NCI-H1436 treated with DMSO at 0.1 percent for 48 hours (cell line): ENCODE measurements around the gene MAP3K9.
"Not testable (repeated sequence)": the region's sequence is repeated elsewhere in the genome, so short reads cannot be mapped to it uniquely, and the experiment has no call there.

Experiments used
- DNase-seq: peaks from one replicate; lab custom pipeline; 2025; lab: John Stamatoyannopoulos, UW

The MAP3K9 gene

DNA sequence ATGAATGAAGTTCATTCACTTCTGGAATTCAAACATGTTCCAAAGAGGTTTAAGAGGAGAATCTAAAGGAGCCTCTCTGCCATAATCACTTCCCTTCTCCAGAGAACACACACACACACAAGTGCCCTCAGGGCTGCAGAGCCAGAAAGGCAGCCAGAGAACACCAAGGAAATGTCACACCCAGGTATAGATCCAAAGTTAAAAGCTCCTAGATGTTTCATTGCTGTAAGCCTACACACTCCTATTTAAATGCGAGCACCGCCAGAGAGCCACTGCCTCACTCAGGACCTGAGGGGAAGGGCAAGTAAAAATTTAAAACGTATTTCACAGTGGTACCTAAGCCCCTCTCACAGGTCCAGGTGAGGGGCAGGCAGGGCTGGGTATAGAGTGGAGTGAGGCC is 85.2 kb downstream of the MAP3K9 start:
- no peak for DNase-seq

DNA sequence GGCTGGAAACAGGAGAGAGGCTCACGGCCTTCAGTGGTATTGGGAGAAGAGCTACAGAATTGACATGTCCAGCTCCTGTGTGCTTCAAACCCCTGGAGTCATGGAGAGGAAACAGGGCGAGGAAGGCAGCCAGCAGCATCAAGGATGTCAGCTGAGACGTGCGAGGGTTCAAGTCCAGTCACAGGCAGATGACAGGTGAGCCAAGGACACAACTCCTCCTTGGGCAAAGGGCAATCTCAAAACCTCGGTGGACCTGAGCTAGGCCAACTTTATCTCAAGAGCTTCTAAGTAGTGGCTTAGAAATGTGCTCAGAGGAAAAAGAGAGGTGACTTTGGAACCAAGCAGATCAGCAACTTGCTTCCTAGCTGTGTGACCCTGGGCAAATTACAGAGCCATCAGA is 86.0 kb downstream of the MAP3K9 start:
- DNase-seq: no peak

DNA sequence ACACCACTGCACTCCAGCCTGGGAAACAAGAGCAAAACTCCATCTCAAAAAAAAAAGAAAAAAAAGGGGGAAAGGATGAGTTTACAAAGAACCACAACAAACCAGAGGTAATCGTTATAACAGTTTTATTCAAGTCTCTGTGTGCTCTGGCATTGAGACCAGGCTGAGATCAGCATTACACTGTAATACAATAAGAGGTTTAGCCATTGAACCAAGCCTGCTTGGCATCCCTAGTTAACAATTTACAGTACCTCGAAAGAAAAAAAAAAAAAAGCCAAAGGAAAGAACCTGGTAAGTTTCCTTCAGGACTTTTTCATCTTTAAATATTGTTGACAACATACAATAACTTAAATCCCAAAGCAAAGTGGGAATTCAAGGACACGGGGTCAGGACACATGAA is 86.9 kb downstream of the MAP3K9 start:
- no peak for DNase-seq

- no peak for DNase-seq
These were observed 87.8 kb downstream of the MAP3K9 start for GRCh38 chr14:70721542-70721941.

DNA sequence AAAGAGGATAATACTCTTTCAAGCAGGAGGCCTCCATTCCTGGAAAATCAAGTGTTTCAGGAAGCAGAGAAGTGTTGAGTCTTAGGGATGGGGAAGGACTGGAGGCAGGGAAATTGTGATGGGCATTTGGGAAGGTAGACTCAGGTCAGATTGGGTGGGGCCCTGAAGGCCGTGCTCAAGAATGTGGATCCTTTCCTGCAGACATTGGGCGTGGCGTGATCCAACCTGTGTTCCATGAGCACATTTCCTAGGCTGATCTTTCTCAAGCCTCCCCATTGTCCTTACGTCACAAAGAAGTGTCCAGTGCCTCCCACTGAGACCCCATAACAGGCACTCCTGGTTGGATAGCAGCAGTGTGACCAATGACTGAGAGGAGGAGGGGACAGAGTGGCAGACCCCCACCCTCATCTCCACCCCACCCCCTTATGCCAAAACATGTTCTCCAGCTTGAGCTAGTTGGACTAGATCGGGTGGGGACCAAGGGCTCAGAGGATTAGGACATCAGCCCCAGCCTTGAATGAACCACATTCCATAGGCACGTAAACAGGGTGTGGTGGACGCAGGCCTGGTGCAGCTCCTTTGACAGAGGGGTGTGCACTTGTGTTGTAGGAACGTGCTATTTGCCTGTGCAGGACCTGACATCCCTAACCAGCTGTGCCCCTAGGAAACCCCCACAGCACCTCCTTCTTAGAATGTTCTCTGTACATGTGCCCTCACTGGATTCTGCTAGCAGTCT is 90.8 kb downstream of the MAP3K9 start:
- no peak for DNase-seq

GRCh38 chr14:70716958-70717357 is 92.4 kb downstream of the MAP3K9 start:
- no peak for DNase-seq

DNA sequence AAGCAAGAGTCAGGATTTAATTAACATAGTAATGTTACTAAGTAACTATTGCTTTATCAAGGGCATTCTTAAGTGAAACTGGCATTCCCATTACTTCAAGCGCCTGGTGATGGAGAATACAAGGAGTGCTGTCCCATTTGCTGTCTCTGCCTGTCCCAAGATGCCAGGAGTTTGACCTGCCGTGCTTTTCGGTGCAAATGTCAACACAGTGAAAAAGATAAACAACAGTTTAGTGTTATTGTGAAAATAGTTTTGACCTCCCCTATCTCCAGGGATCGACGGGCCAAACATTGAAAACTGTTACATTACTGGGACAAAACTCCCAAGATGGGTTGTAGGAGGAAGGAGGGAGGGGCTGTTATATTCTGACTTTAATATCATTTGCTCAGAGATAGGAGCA is 92.8 kb downstream of the MAP3K9 start:
- no peak for DNase-seq

DNA sequence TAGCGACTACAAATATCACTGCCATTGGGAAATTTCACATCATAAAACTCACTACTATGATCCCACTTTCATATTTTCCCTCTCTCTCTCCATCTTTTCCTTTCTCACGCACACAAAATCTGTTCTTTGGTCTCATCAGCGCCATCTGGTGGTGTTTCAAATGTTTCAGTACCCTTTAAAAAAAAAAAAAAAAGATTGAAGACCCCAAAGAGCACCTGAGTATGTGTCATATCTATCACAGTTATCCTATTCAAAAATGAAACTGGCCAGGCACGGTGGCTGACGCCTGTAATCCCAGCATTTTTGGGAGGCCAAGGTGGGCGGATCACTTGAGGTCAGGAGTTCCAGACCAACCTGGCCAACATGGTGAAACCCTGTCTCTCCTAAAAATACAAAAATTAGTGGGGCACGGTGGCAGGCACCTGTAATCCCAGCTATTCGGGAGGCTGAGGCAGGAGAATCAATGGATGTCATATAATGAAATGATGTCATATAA is 95.2 kb downstream of the MAP3K9 start:
- DNase-seq: no peak

GRCh38 chr14:70713511-70713916 is 95.8 kb downstream of the MAP3K9 start:
- DNase-seq: no peak

GRCh38 chr14:70713096-70713495 is 96.2 kb downstream of the MAP3K9 start:
- DNase-seq: no peak

DNA sequence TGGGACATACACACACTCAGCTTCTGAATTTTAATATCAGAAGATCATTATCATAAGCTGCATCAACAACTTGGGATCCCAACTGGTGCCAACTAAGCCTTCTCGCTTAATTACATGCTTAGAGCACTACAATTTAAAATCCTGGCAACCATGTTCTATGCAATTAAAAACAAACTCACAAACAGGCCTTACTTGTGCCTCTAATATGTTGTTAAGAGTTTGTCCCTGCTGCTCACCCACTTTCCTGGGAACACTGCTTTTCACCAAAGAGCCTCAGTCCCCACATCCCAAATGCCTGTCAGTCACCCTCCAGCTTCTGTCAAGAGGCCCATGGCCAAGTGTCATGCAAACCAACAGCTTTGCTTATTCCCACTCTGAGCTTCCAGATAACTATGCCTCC is 97.9 kb downstream of the MAP3K9 start:
- DNase-seq: no peak

- peak; percentile 87 for DNase-seq
These were observed 99.5 kb downstream of the MAP3K9 start for GRCh38 chr14:70709726-70710382.

DNA sequence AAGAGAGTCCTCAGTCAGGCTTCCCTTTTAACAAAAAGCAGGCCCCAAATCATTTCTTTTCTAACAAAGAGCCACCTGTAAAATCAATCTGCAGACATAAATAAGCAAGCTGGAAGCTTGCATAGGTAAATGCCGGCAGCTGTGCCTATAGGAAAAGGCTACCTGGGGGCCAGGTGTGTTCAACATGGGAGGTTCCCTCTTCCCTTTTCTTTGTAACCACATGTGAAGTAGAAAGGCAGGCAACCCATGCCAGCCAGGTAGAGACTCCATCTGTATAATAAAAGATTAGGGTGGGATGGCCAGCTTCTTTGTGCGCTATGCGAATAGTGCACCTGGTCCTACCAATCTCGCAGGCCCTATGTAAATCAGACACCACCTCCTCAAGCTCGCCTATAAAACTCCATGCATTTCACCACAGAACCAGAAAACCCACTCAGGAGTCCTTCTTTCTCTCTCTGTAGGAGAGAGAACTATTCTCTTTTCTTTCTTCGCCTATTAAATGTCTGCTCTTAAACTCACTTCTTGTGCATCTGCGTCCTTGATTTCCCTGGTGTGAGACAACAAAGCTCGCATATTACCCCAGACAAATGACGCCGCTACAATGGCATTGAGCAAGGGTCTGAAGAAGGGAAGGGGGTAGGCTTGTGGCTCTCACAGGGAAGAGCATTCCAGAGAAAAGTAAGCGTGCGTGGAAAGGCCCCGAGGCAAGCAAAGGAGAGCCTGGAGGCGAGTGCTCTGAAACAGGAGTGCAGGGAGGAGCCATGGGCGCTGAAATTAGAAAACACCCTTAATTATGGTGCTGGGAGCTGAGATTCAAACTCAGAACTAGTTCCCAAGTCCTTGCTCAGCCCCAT is 100.4 kb downstream of the MAP3K9 start:
- DNase-seq: no peak

DNA sequence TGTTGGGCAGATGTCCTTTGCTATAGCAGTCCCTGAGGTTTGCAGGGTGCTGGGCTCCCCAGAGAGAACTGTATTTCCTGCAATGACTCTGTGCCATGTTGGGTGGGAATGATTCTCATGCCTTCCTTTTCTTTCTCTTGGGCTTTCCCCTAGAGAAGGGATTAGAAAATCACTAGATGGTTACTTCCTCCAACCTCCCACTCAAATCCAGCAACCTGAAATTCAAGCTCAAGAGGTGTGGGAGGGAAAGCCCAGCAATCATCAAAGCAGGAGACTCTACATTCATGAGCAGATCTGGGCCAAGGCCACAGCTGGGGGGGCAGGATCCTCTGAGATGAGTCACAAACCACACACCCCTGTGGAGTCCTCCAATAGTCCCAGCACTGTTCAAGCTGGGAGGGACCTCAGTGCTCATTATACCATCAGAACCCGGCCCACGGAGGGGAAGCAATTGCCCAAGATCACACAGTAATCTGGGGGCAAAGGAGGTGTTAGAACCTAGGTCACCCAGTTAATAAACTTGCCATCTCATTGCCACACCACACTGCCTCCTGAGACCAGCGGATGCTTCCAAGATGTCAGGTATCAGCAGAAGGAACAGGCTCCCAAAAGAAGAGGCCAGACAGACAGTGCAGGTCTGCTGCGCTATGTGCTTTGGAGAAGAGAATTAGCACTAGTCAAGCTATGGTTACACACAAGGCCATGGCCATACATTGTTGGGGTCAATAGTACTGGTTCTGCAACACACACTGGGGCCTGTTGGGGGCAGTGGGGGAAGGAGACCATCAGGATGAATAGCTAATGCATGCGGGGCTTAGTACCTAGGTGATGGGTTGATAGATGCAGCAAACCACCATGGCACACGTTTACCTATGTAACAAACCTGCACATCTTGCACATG is 101.9 kb downstream of the MAP3K9 start:
- DNase-seq: no peak

- DNase-seq: no peak
These were observed 103.1 kb downstream of the MAP3K9 start for GRCh38 chr14:70706177-70706576.

- no peak for DNase-seq
These were observed 104.4 kb downstream of the MAP3K9 start for GRCh38 chr14:70704960-70705359.

DNA sequence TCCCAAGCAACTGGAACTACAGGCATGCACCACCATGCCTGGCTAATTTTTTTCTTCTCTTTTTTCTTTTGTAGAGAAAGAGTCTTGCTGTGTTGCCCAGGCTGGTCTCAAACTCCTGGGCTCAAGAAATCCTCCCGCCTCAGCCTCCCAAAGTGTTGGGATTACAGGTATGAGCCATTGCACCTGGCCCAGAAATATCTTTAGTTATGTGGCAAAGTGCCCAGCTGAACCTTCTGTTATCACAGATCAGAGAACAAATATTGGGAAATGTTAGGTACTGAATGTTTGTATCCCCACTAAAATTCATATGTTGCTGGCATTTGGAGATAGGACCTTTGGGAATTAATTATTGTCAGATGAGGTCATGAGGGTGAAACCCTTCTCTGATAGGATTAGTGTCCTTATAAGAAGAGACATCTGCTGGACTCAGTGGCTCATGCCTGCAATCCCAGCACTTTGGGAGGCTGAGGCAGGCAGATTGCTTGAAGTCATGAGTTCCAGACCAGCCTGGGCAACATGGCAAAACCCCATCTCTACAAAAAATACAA is 105.6 kb downstream of the MAP3K9 start:
- DNase-seq: not testable (repeated sequence)

DNA sequence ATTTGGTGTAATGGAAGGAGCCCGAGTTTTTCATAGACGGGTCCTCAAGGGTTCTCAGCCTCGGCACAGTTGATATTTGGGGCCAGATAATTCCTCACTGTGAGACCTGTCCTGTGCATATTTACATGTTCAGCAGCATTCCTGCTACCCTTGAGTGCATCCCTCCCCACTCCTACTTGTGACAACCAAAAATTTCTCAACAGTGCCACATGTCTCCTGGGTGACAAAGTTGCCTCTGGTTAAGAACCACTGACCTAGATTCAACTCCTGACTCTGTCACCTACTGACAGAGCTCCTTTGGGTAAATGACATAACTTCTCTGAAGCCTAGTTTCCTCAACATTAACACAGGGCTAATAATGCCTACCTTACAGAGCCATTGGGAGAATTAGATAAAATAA is 107.2 kb downstream of the MAP3K9 start:
- DNase-seq: no peak

DNA sequence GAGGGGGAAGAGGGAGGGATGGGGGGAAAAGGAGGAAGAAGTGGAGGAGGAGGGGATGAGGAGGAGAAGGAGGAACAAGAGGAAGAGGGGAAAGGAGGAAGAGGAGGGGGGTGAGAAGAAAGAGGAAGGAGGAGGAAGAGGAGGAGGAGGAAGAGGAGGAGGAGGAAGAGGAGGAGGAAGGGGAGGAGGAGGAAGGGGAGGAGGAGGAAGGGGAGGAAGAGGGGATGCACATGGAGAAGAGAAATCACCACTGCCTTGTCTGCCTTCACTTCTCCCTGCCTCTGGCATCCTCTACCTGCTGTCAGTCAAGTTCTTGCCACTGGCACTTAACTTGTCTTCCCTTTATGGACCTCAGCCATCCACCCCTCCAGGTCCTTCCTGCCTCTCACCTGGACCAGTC is 107.7 kb downstream of the MAP3K9 start:
- DNase-seq: no peak

- DNase-seq: no peak
These were observed 108.2 kb downstream of the MAP3K9 start for GRCh38 chr14:70700955-70701585.

GRCh38 chr14:70699646-70700045 is 109.7 kb downstream of the MAP3K9 start:
- DNase-seq: no peak
